Erythroblast (primary cell): ENCODE measurements around the gene DNER.

Experiments
- GATA1 ChIP-seq: IDR thresholded peaks from 2 replicates; pipeline ENCODE4 v1.6.1; 2011; ENCODE audit warnings: low read depth, mild to moderate bottlenecking, control low read depth, low read length, moderate library complexity
- POLR2A ChIP-seq: IDR thresholded peaks from 2 replicates; pipeline ENCODE4 v1.6.1; 2011; ENCODE audit warnings: mild to moderate bottlenecking, low read length

- no peak for TF ChIP-seq POLR2A
- TF ChIP-seq GATA1 = no peak
These were observed 182.8 kb downstream of the DNER start for GRCh38 chr2:229531594-229531993.
